ENCODE data around the gene USP25. TPM values are rescaled to one million over a fixed set of nuclear protein-coding genes. Genes with fewer than 3 reads are reported as not detected.
A peak's percentile ranks its signal among the peaks of the same experiment; 100 is the strongest.

The USP25 gene
- total RNA-seq, 2 experiments from 2014 or later = 70.4 to 73.4 TPM

DNA sequence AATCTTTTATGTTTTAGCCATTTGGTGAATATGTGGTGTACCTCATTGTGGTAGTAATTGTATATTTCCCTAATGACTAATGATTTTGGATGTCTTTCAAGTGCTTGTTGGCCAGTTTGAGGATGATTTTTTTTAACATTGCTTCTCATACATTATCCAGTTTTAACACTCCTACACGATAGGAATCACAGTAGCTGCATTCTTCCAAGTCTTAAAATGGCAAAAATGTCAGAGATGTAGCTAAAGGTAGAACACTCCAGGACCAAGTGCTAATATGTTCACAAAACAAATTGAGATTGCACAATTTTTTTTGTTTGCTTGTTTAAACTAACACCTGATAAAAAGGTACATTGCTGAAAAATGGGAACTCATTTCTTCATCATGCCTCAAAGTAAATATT, 11.7 kb downstream of the USP25 start:
- H3K9me3 Mint-ChIP-seq = peaks cover 1% of the 10 kb centered on the region
- ATAC-seq (ENCODE audit: low read depth) (no peak), DNase-seq (no peak)
- no peak overlapping the region for H3K4me3 Mint-ChIP-seq
- H3K27me3 Mint-ChIP-seq = no peaks in the 10 kb centered on the region
- H3K36me3 Mint-ChIP-seq = peaks cover 42% of the 10 kb centered on the region
- H3K4me1 Mint-ChIP-seq = peaks cover 37% of the 10 kb centered on the region
- H3K27ac Mint-ChIP-seq = no peak overlapping the region
- POLR2A ChIA-PET = no interaction called here

- H3K9me3 Mint-ChIP-seq = peaks cover 1% of the 10 kb centered on the region
Measured at GRCh38 chr21:15742052-15742670, 12.4 kb downstream of the USP25 start.

GRCh38 chr21:15742694-15743093, 12.9 kb downstream of the USP25 start:
- Mint-ChIP-seq H3K27ac (no peak overlapping the region), H3K36me3 (peaks cover 39% of the 10 kb centered on the region), H3K4me1 (peaks cover 35% of the 10 kb centered on the region), H3K27me3 (no peaks in the 10 kb centered on the region), H3K4me3 (no peak overlapping the region), H3K9me3 (peaks cover 1% of the 10 kb centered on the region)
- DNase-seq = no peak
- POLR2A ChIA-PET = interaction anchor here (1.4 kb wide), 1 partner anchor 12 kb away, joined by 3 read pairs; no protein-coding TSS in a partner anchor
- no peak for ATAC-seq (ENCODE audit: low read depth)

More at GRCh38 chr21:15742052-15742670, 12.4 kb downstream of the USP25 start:
- H3K27me3 Mint-ChIP-seq = no peaks in the 10 kb centered on the region
- POLR2A ChIA-PET = interaction anchor here (1.4 kb wide), 1 partner anchor 12 kb away, joined by 3 read pairs; no protein-coding TSS in a partner anchor
- no peak overlapping the region for H3K4me3 Mint-ChIP-seq
- no peak for ATAC-seq (ENCODE audit: low read depth)
- peaks cover 35% of the 10 kb centered on the region for H3K4me1 Mint-ChIP-seq
- H3K36me3 Mint-ChIP-seq = peaks cover 41% of the 10 kb centered on the region
- peak overlapping the region; percentile 67 for H3K27ac Mint-ChIP-seq
- DNase-seq = no peak

DNA sequence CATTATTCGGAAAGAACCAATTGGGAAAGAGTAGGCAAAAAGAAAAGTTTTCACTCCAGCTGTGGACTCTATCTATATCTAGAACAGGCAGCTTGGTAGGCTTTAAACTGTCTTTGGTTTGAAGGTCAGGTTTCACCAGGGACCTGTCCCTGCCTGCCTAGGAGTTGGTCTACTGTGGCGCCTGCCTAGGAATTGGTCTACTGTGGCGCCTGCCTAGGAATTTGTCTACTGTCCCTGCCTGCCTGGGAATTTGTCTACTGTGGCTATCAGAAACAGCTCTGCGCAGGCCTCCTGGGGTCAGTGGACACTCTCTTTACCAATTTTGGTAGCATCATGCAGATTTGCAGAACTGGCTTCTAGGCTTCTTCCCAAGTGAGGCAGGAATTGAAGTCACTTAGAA, 13.8 kb downstream of the USP25 start:
- Mint-ChIP-seq H3K4me1 (peaks cover 29% of the 10 kb centered on the region), H3K4me3 (no peak overlapping the region), H3K27ac (no peak overlapping the region), H3K9me3 (peaks cover 1% of the 10 kb centered on the region), H3K27me3 (no peaks in the 10 kb centered on the region), H3K36me3 (peaks cover 37% of the 10 kb centered on the region)
- no peak for ATAC-seq (ENCODE audit: low read depth)
- POLR2A ChIA-PET = no interaction called here
- no peak for DNase-seq

- peaks cover 19% of the 10 kb centered on the region for H3K4me1 Mint-ChIP-seq
Measured at GRCh38 chr21:15744926-15745325, 15.1 kb downstream of the USP25 start.

DNA sequence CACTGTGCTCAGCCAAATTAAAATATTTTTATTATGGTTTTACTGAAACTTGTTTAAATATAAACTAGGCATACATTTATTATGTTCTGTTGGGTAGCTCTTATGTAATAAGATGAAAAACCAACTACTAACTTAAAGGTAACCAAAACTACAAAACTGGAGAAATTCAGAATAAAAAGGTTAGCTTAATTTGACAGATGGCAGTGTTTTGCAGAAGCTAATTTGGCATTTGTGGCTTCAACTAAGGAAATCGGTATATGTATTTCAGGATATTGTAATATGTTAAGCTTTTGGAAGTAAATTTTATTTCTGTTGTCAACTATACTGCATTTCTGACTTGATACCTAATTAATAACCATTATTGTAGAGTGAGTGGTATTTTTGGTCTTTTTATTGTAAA, 18.8 kb downstream of the USP25 start:
- H3K4me3 Mint-ChIP-seq = no peak overlapping the region
- no peaks in the 10 kb centered on the region for H3K27me3 Mint-ChIP-seq
- peaks cover 16% of the 10 kb centered on the region for H3K4me1 Mint-ChIP-seq
- ATAC-seq (ENCODE audit: low read depth) (no peak), DNase-seq (no peak)
- peaks cover 30% of the 10 kb centered on the region for H3K36me3 Mint-ChIP-seq
- no peak overlapping the region for H3K27ac Mint-ChIP-seq
- POLR2A ChIA-PET = no interaction called here
- H3K9me3 Mint-ChIP-seq = no peaks in the 10 kb centered on the region

More at GRCh38 chr21:15744926-15745325, 15.1 kb downstream of the USP25 start:
- H3K27ac Mint-ChIP-seq = no peak overlapping the region
- H3K27me3 Mint-ChIP-seq = no peaks in the 10 kb centered on the region
- POLR2A ChIA-PET = no interaction called here
- peaks cover 1% of the 10 kb centered on the region for H3K9me3 Mint-ChIP-seq
- peaks cover 41% of the 10 kb centered on the region for H3K36me3 Mint-ChIP-seq
- ATAC-seq (ENCODE audit: low read depth) (no peak), DNase-seq (no peak)
- no peak overlapping the region for H3K4me3 Mint-ChIP-seq

DNA sequence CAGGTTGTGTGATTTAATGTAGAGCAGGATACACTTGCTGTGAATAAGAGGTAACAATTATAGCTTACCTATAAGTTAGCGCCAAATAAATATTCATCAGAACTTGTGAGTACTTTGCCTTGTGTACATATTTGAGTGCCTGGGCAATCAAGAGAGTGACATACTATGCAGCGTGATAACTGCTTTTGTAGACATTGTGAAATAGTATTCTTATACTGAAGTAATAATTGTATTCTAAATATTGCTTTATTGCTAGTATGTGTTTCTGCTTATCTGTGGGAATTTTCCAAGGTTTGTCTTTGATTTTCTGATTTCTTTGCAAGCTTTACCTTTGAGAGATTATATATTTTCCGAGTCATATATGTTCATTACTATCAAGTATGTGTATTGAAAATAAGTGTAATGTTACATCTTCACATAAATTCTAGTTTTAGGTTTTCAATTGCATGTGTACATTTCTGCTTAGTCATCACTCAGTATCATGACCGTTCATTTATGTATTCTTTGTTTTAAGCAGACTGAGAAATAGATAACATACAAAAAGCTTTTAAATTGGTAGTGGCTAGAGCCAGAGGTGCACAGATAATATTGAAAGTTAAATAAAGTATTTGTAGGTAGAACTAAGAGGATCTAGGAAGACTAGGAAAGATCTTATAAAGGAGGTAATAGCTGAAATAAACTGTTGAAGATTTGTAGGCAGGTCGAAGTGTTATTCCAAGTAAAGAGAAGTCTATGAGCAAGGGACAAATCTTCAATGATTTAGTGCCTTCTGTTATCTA, 19.5 kb downstream of the USP25 start:
- Mint-ChIP-seq H3K27ac (no peak overlapping the region), H3K9me3 (no peaks in the 10 kb centered on the region), H3K4me1 (peaks cover 15% of the 10 kb centered on the region), H3K36me3 (peaks cover 26% of the 10 kb centered on the region), H3K4me3 (no peak overlapping the region), H3K27me3 (no peaks in the 10 kb centered on the region)
- POLR2A ChIA-PET = no interaction called here
- DNase-seq (no peak), ATAC-seq (ENCODE audit: low read depth) (no peak)

- DNase-seq (no peak), ATAC-seq (ENCODE audit: low read depth) (no peak)
- POLR2A ChIA-PET = no interaction called here
- H3K27me3 Mint-ChIP-seq = no peaks in the 10 kb centered on the region
- H3K36me3 Mint-ChIP-seq = peaks cover 27% of the 10 kb centered on the region
- no peak overlapping the region for H3K4me3 Mint-ChIP-seq
- H3K27ac Mint-ChIP-seq = no peak overlapping the region
- H3K4me1 Mint-ChIP-seq = peaks cover 18% of the 10 kb centered on the region
- H3K9me3 Mint-ChIP-seq = no peaks in the 10 kb centered on the region
Measured at GRCh38 chr21:15749861-15750159, 20.0 kb downstream of the USP25 start.

GRCh38 chr21:15751037-15751436, 21.3 kb downstream of the USP25 start:
- ATAC-seq (ENCODE audit: low read depth) (no peak), DNase-seq (no peak)
- POLR2A ChIA-PET = no interaction called here
- no peaks in the 10 kb centered on the region for H3K27me3 Mint-ChIP-seq
- no peak overlapping the region for H3K27ac Mint-ChIP-seq
- peaks cover 16% of the 10 kb centered on the region for H3K4me1 Mint-ChIP-seq
- H3K36me3 Mint-ChIP-seq = peaks cover 28% of the 10 kb centered on the region
- H3K4me3 Mint-ChIP-seq = no peak overlapping the region
- no peaks in the 10 kb centered on the region for H3K9me3 Mint-ChIP-seq

DNA sequence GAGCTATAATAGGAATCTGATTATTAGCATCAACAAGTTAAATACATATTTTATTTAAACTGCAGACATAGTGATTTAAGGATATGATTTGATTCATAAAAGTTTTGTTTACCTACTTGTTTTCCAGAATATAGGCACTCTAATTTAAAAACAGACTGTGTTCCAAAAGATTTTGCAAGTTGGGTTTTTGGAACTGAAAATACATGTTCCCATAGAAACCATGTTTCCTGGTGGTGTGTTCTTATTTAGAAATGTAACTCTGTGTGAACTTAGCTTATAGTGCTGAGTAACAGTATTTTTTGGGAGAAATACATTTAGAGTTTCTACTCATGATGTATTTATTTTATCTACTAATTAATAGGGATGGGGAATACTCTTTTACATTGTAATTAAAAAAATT, 21.8 kb downstream of the USP25 start:
- DNase-seq (no peak), ATAC-seq (ENCODE audit: low read depth) (no peak)
- H3K27me3 Mint-ChIP-seq = no peaks in the 10 kb centered on the region
- no peaks in the 10 kb centered on the region for H3K9me3 Mint-ChIP-seq
- peaks cover 18% of the 10 kb centered on the region for H3K4me1 Mint-ChIP-seq
- no peak overlapping the region for H3K4me3 Mint-ChIP-seq
- no peak overlapping the region for H3K27ac Mint-ChIP-seq
- POLR2A ChIA-PET = no interaction called here
- peaks cover 28% of the 10 kb centered on the region for H3K36me3 Mint-ChIP-seq

DNA sequence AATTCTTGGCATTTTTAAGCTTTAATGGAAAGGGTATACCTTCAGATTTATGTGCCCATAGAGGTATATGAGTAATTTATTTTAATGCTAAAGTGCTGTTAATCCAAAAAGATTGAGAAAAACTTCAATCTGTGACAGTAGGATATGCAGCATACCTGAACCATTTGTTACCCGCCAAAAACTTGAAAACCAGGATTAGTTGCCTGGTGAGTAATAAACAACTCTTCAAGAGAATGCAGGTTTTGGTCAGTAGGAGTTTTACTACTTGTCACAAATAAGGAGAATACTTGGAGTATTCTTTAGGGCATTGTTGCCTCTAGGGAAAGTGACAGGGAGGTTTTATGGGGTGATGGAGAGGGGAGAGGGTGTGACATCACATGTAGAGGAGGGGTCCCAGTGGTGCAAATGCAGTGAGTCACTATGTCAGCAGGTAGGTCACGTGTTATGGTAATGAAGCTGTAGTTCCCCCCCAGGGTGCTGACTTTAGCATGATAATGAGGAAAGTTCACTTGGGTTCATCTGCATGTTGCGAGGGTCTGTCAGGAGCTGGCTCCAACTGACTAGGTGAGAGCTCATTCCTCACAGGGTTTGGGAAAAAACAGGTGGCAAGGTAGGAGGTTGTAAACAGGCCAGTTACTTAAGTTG, 23.1 kb downstream of the USP25 start:
- Mint-ChIP-seq H3K27ac (no peak overlapping the region), H3K27me3 (no peaks in the 10 kb centered on the region), H3K9me3 (peaks cover 4% of the 10 kb centered on the region), H3K4me1 (peaks cover 22% of the 10 kb centered on the region), H3K36me3 (peaks cover 34% of the 10 kb centered on the region), H3K4me3 (no peak overlapping the region)
- DNase-seq (no peak), ATAC-seq (ENCODE audit: low read depth) (no peak)
- POLR2A ChIA-PET = no interaction called here

GRCh38 chr21:15753741-15754140, 24.0 kb downstream of the USP25 start:
- H3K4me3 Mint-ChIP-seq = no peak overlapping the region
- DNase-seq = no peak
- peaks cover 22% of the 10 kb centered on the region for H3K4me1 Mint-ChIP-seq
- H3K9me3 Mint-ChIP-seq = peaks cover 9% of the 10 kb centered on the region
- POLR2A ChIA-PET = no interaction called here
- ATAC-seq (ENCODE audit: low read depth) = no peak
- H3K36me3 Mint-ChIP-seq = peaks cover 39% of the 10 kb centered on the region
- H3K27me3 Mint-ChIP-seq = no peaks in the 10 kb centered on the region
- no peak overlapping the region for H3K27ac Mint-ChIP-seq

GRCh38 chr21:15754640-15755039, 24.9 kb downstream of the USP25 start:
- H3K27ac Mint-ChIP-seq = no peak overlapping the region
- no peaks in the 10 kb centered on the region for H3K27me3 Mint-ChIP-seq
- DNase-seq (no peak), ATAC-seq (ENCODE audit: low read depth) (no peak)
- peaks cover 38% of the 10 kb centered on the region for H3K36me3 Mint-ChIP-seq
- no peak overlapping the region for H3K4me3 Mint-ChIP-seq
- POLR2A ChIA-PET = no interaction called here
- peaks cover 22% of the 10 kb centered on the region for H3K4me1 Mint-ChIP-seq
- peaks cover 9% of the 10 kb centered on the region for H3K9me3 Mint-ChIP-seq

DNA sequence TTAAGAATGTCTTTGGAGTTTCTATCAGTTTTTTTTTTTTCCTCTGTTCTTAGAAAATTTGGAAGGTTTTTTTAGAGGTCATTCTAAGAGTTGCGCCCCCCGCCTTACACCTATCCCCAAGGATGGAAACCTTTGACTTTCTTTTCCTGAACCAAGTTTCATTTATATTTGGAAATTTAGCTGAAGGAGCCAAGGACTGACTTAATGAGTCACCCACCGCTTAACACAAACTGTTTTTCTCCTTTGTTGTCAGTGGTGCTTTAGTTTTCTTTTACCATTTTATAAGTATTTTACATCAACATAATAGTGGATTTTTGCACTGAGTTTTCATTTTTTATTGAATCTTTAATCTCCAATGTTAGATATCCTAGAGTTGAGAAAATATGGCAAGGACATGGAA, 25.3 kb downstream of the USP25 start:
- ATAC-seq (ENCODE audit: low read depth) (no peak), DNase-seq (no peak)
- H3K36me3 Mint-ChIP-seq = peaks cover 37% of the 10 kb centered on the region
- no peak overlapping the region for H3K27ac Mint-ChIP-seq
- H3K27me3 Mint-ChIP-seq = no peaks in the 10 kb centered on the region
- no peak overlapping the region for H3K4me3 Mint-ChIP-seq
- H3K9me3 Mint-ChIP-seq = peaks cover 9% of the 10 kb centered on the region
- POLR2A ChIA-PET = no interaction called here
- H3K4me1 Mint-ChIP-seq = peaks cover 21% of the 10 kb centered on the region
